Tibial artery (tissue), 4 donors: ENCODE results near the gene PABPC1L.
A peak's percentile ranks its signal among the peaks of the same experiment; 100 is the strongest.

Experiments used
- DNase-seq, 2 donors: peaks; one replicate each; pipeline ENCODE4 v3.0.0-alpha.2; 2019
- H3K27ac ChIP-seq, 2 donors: fragments of 200-600 bp; sonication (generic) in 1 of 2; 1 replicate in 1 of 2; 2 replicates in 1 of 2; pipeline ENCODE4 v1.5.1; 2018 to 2019; ENCODE audit warnings: mild to moderate bottlenecking in 1 of 2
- H3K27me3 ChIP-seq, 2 donors: fragments of 200-600 bp; sonication (generic) in 1 of 2; one replicate each; pipeline versions ENCODE4 v1.5.1 to v1.6.0; 2016 to 2019
- H3K36me3 ChIP-seq, 3 donors: fragments of 200-600 bp; sonication (generic) in 2 of 3; one replicate each; pipeline ENCODE4 v1.5.1; 2016 to 2019; ENCODE audit warnings: mild to moderate bottlenecking in 2 of 3
- H3K4me1 ChIP-seq, 4 donors: fragments of 200-600 bp; sonication (generic) in 2 of 4; 1 replicate in 3 of 4; 2 replicates in 1 of 4; pipeline ENCODE4 v1.5.1; 2016 to 2019
- H3K4me3 ChIP-seq, 2 donors: fragments of 200-600 bp; sonication (generic) in 1 of 2; 1 replicate in 1 of 2; 2 replicates in 1 of 2; pipeline ENCODE4 v1.5.1; 2018 to 2019; ENCODE audit warnings: mild to moderate bottlenecking in 2 of 2
- H3K9me3 ChIP-seq, 3 donors: fragments of 200-600 bp; sonication (generic) in 1 of 3; one replicate each; pipeline ENCODE4 v1.5.1; 2016 to 2019
- CTCF ChIP-seq, 2 experiments: fragments of 200-600 bp in 1 of 2; fragments of 450-650 bp in 1 of 2; IDR thresholded peaks; one replicate each; pipeline ENCODE4 v1.5.1; 2017 to 2019; ENCODE audit warnings: antibody characterized with exemption in 2 of 2, mild to moderate bottlenecking in 1 of 2, moderate library complexity in 1 of 2
- intact Hi-C: fragments of 100-400 bp; cut with DNase I; formaldehyde crosslinking; loops from one replicate; pipeline ENCODE4 v1.15.0; 2023; ENCODE audit warnings: low total_unique reads

Gene PABPC1L

GRCh38 chr20:44959082-44959637, 49.3 kb downstream of the PABPC1L start:
- TF ChIP-seq CTCF (IDR thresholded peaks at IDR 0.05): no peak
- Histone ChIP-seq H3K36me3 (peaks cover 22 to 27% (median 23%) of the 10 kb centered on the region in 3 donors), H3K4me1 (peaks cover 0 to 23% (median 13%) of the 10 kb centered on the region in 4 donors), H3K27ac (peak overlapping the region; percentile 75 to 87), H3K27me3 (no peaks in the 10 kb centered on the region), H3K9me3 (no peaks in the 10 kb centered on the region), H3K4me3 (peak overlapping the region; percentile 82 to 90)
- no peak for DNase-seq
- intact Hi-C loops: loop anchor here (10.0 kb wide), 1 partner anchor 204 kb away; no protein-coding TSS in a partner anchor

- intact Hi-C loops: loop anchor here (5.0 to 10.0 kb wide), 2 partner anchors 72 to 205 kb away; partner anchors contain the start of gene YWHAB
- DNase-seq: no peak
- peak overlapping the region; percentile 75 to 87 for H3K27ac ChIP-seq
- peak overlapping the region; percentile 82 to 90 for H3K4me3 ChIP-seq
- H3K9me3 ChIP-seq: no peaks in the 10 kb centered on the region
- no peaks in the 10 kb centered on the region for H3K27me3 ChIP-seq
- H3K36me3 ChIP-seq: peaks cover 17 to 22% (median 18%) of the 10 kb centered on the region in 3 donors
- no peak for TF ChIP-seq CTCF (IDR thresholded peaks at IDR 0.05)
- peaks cover 0 to 23% (median 13%) of the 10 kb centered on the region in 4 donors for H3K4me1 ChIP-seq
Observed at GRCh38 chr20:44959638-44960102, 49.8 kb downstream of the PABPC1L start.

GRCh38 chr20:44960103-44960852, 50.4 kb downstream of the PABPC1L start, which contains the start of gene TOMM34:
TSS of gene TOMM34 (minus strand) at chr20:44960397. CDS start at chr20:44960333, 64 bp downstream.
- Histone ChIP-seq H3K4me3 (peak within 1 kb of the TSS; percentile 82 to 90), H3K4me1 (peaks cover 0 to 23% (median 13%) of the 10 kb centered on the region in 4 donors), H3K27ac (peak within 1 kb of the TSS; percentile 75 to 87), H3K27me3 (no peaks in the 10 kb centered on the region), H3K36me3 (peaks cover 11 to 16% (median 12%) of the 10 kb centered on the region in 3 donors), H3K9me3 (no peaks in the 10 kb centered on the region)
- intact Hi-C loops: loop anchor here (5.0 kb wide), 1 partner anchor 73 kb away; the partner anchor contains the start of gene YWHAB
- peak; percentile 97 for DNase-seq
- TF ChIP-seq CTCF (IDR thresholded peaks at IDR 0.05): no peak

GRCh38 chr20:44961011-44961869, 51.4 kb downstream of the PABPC1L start:
- intact Hi-C loops: loop anchor here (5.0 kb wide), 1 partner anchor 74 kb away; the partner anchor contains the start of gene YWHAB
- Histone ChIP-seq H3K36me3 (peaks cover 1 to 7% (median 3%) of the 10 kb centered on the region in 3 donors), H3K4me1 (peaks cover 0 to 28% (median 13%) of the 10 kb centered on the region in 4 donors), H3K4me3 (no peak overlapping the region), H3K9me3 (no peaks in the 10 kb centered on the region), H3K27ac (peak overlapping the region; percentile 75 to 87), H3K27me3 (no peaks in the 10 kb centered on the region)
- DNase-seq: no peak
- TF ChIP-seq CTCF (IDR thresholded peaks at IDR 0.05): no peak

- Histone ChIP-seq H3K4me1 (peaks cover 0 to 29% (median 15%) of the 10 kb centered on the region in 4 donors), H3K4me3 (no peak overlapping the region), H3K36me3 (peaks cover 0 to under 1% (median 0%) of the 10 kb centered on the region in 3 donors), H3K9me3 (no peaks in the 10 kb centered on the region), H3K27me3 (no peaks in the 10 kb centered on the region), H3K27ac (no peak overlapping the region)
- TF ChIP-seq CTCF (IDR thresholded peaks at IDR 0.05): no peak
- intact Hi-C loops: loop anchor here (5.0 kb wide), 1 partner anchor 75 kb away; the partner anchor contains the start of gene YWHAB
- no peak for DNase-seq
Observed at GRCh38 chr20:44961870-44962267, 52.0 kb downstream of the PABPC1L start.
